GM19023 (cell line): Measurements from ENCODE around the gene SETDB1.

Experiments used
- ATAC-seq: cut with Tn5 transposase; IDR thresholded peaks from one replicate; pipeline ENCODE4 v1.9.1; 2021; ENCODE audit warnings: mild to moderate bottlenecking, moderate library complexity; ENCODE audit not compliant: unreplicated experiment

SETDB1 gene

GRCh38 chr1:151001602-151002001 is 75.4 kb downstream of the SETDB1 start:
- ATAC-seq = no peak

- ATAC-seq = no peak
These were observed 75.9 kb downstream of the SETDB1 start for GRCh38 chr1:151002051-151002450.

- ATAC-seq = no peak
These were observed 76.4 kb downstream of the SETDB1 start for GRCh38 chr1:151002611-151003010.

- no peak for ATAC-seq
These were observed 77.0 kb downstream of the SETDB1 start for GRCh38 chr1:151003180-151003579.

GRCh38 chr1:151005729-151006319 is 79.7 kb downstream of the SETDB1 start:
- ATAC-seq = no peak

- no peak for ATAC-seq
These were observed 80.3 kb downstream of the SETDB1 start, which contains the start of gene MINDY1 for GRCh38 chr1:151006327-151007052. MINDY1 (minus strand) TSS chr1:151006902; CDS start chr1:151002617, 4,285 bp downstream.

GRCh38 chr1:151007853-151008243 is 81.7 kb downstream of the SETDB1 start:
- ATAC-seq = no peak

GRCh38 chr1:151008244-151009205 is 82.4 kb downstream of the SETDB1 start, which contains the start of gene PRUNE1:
PRUNE1 (plus strand) TSS chr1:151008449; CDS start chr1:151008633, 184 bp downstream.
- peak; percentile 63 for ATAC-seq

GRCh38 chr1:151009206-151009587 is 83.0 kb downstream of the SETDB1 start:
- ATAC-seq = no peak

GRCh38 chr1:151009674-151010345 is 83.6 kb downstream of the SETDB1 start:
- no peak for ATAC-seq

GRCh38 chr1:151010346-151010726 is 84.2 kb downstream of the SETDB1 start:
- no peak for ATAC-seq

GRCh38 chr1:151011154-151011850 is 85.1 kb downstream of the SETDB1 start:
- no peak for ATAC-seq

- ATAC-seq = no peak
These were observed 86.7 kb downstream of the SETDB1 start for GRCh38 chr1:151012684-151013471.

- ATAC-seq = no peak
These were observed 87.4 kb downstream of the SETDB1 start for GRCh38 chr1:151013518-151013917.
